SK-N-SH treated with all-trans-retinoic acid at 6 μM for 48 hours (cell line): Measurements from ENCODE around the gene TNC.

Source experiments
- ATAC-seq: fragments of 200-7000 bp; cut with Tn5 transposase; 3 replicates; pipeline ENCODE4 v1.9.1; 2020; ENCODE audit warnings: mild to moderate bottlenecking, moderate library complexity
- ARNTL ChIP-seq: fragments of 450-650 bp; formaldehyde crosslinking; IDR thresholded peaks from 2 replicates; pipeline ENCODE4 v1.5.0; 2020; ENCODE audit warnings: low read depth, mild to moderate bottlenecking, moderate library complexity, borderline replicate concordance
- CSRNP3 ChIP-seq: fragments of 250-450 bp; sonication (Bioruptor Pico); IDR thresholded peaks from 2 replicates; pipeline ENCODE4 v1.5.1; 2021; ENCODE audit warnings: mild to moderate bottlenecking, moderate library complexity
- ESRRG ChIP-seq: fragments of 250-450 bp; sonication (Bioruptor Pico); IDR thresholded peaks from 2 replicates; pipeline ENCODE4 v1.6.1; 2021; ENCODE audit warnings: mild to moderate bottlenecking
- GLIS3 ChIP-seq: fragments of 250-450 bp; sonication (Bioruptor Pico); IDR thresholded peaks from 2 replicates; pipeline ENCODE4 v1.5.0; 2020; ENCODE audit warnings: mild to moderate bottlenecking, moderate library complexity
- ISL1 ChIP-seq: fragments of 250-450 bp; sonication (Bioruptor Pico); IDR thresholded peaks from 2 replicates; pipeline ENCODE4 v2.1.2; 2022; ENCODE audit warnings: mild to moderate bottlenecking, moderate library complexity
- OSR1 ChIP-seq: fragments of 250-450 bp; sonication (Bioruptor Pico); IDR thresholded peaks from 2 replicates; pipeline ENCODE4 v1.8.0; 2022; ENCODE audit warnings: moderate library complexity, mild to moderate bottlenecking, inconsistent platforms
- PATZ1 ChIP-seq: fragments of 250-450 bp; sonication (Bioruptor Pico); IDR thresholded peaks from 2 replicates; pipeline ENCODE4 v1.8.0; 2020; ENCODE audit warnings: mild to moderate bottlenecking, moderate library complexity, borderline replicate concordance
- PPARA ChIP-seq: fragments of 250-450 bp; sonication (Bioruptor Pico); IDR thresholded peaks from 2 replicates; pipeline ENCODE4 v1.5.0; 2020; ENCODE audit warnings: mild to moderate bottlenecking, borderline replicate concordance
- SNAI2 ChIP-seq: fragments of 250-450 bp; sonication (Bioruptor Pico); IDR thresholded peaks from 2 replicates; pipeline ENCODE4 v1.5.0; 2020; ENCODE audit warnings: mild to moderate bottlenecking, moderate library complexity
- TCF4 ChIP-seq: fragments of 250-450 bp; sonication (Bioruptor Pico); IDR thresholded peaks from 2 replicates; pipeline ENCODE4 v1.8.0; 2021; ENCODE audit warnings: mild to moderate bottlenecking, moderate library complexity, borderline replicate concordance
- TOX ChIP-seq: fragments of 250-450 bp; sonication (Bioruptor Pico); IDR thresholded peaks from 2 replicates; pipeline ENCODE4 v1.8.0; 2021; ENCODE audit warnings: mild to moderate bottlenecking, moderate library complexity, borderline replicate concordance
- TSHZ2 ChIP-seq: fragments of 250-450 bp; sonication (Bioruptor Pico); IDR thresholded peaks from 2 replicates; pipeline ENCODE4 v1.5.0; 2020; ENCODE audit warnings: mild to moderate bottlenecking, moderate library complexity
- ZC3H10 ChIP-seq: fragments of 250-450 bp; sonication (Bioruptor Pico); IDR thresholded peaks from 2 replicates; pipeline ENCODE4 v1.5.1; 2021; ENCODE audit warnings: mild to moderate bottlenecking, moderate library complexity
- ZFP3 ChIP-seq: fragments of 250-450 bp; sonication (Bioruptor Pico); IDR thresholded peaks from 2 replicates; pipeline ENCODE4 v1.5.0; 2020; ENCODE audit warnings: mild to moderate bottlenecking, moderate library complexity
- ZFP30 ChIP-seq: fragments of 450-650 bp; formaldehyde crosslinking; IDR thresholded peaks from 2 replicates; pipeline ENCODE4 v1.5.0; 2022; ENCODE audit warnings: mild to moderate bottlenecking, moderate library complexity
- ZNF565 ChIP-seq: fragments of 450-650 bp; formaldehyde crosslinking; conservative IDR thresholded peaks from 2 replicates; pipeline ENCODE4 v1.5.0; 2020; ENCODE audit warnings: low read depth, mild to moderate bottlenecking, moderate library complexity
- ZNF70 ChIP-seq: fragments of 450-650 bp; formaldehyde crosslinking; IDR thresholded peaks from 2 replicates; pipeline ENCODE4 v1.5.0; 2020; ENCODE audit warnings: mild to moderate bottlenecking, moderate library complexity
- ZNF8 ChIP-seq: fragments of 450-650 bp; formaldehyde crosslinking; IDR thresholded peaks from 2 replicates; pipeline ENCODE4 v1.5.0; 2020; ENCODE audit warnings: mild to moderate bottlenecking, moderate library complexity
- TF ChIP-seq, protein P1 (sequence below): fragments of 250-450 bp; sonication (Bioruptor Pico); IDR thresholded peaks from 2 replicates; pipeline ENCODE4 v1.5.1; 2020; ENCODE audit warnings: low read depth, mild to moderate bottlenecking, moderate library complexity

The TNC gene

GRCh38 chr9:115152281-115152820, 34.4 kb upstream of the TNC start:
- ATAC-seq = no peak
- TF ChIP-seq, protein P1, sequence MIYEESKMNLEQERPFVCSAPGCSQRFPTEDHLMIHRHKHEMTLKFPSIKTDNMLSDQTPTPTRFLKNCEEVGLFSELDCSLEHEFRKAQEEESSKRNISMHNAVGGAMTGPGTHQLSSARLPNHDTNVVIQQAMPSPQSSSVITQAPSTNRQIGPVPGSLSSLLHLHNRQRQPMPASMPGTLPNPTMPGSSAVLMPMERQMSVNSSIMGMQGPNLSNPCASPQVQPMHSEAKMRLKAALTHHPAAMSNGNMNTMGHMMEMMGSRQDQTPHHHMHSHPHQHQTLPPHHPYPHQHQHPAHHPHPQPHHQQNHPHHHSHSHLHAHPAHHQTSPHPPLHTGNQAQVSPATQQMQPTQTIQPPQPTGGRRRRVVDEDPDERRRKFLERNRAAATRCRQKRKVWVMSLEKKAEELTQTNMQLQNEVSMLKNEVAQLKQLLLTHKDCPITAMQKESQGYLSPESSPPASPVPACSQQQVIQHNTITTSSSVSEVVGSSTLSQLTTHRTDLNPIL (CRISPR knock-in tag) = no peak
- TF ChIP-seq GLIS3 (no peak), ZNF565 (CRISPR knock-in tag) (no peak), ISL1 (CRISPR knock-in tag) (no peak), ZNF8 (CRISPR knock-in tag) (no peak)

- ATAC-seq = no peak
Observed at GRCh38 chr9:115148721-115149120, 30.8 kb upstream of the TNC start.

DNA sequence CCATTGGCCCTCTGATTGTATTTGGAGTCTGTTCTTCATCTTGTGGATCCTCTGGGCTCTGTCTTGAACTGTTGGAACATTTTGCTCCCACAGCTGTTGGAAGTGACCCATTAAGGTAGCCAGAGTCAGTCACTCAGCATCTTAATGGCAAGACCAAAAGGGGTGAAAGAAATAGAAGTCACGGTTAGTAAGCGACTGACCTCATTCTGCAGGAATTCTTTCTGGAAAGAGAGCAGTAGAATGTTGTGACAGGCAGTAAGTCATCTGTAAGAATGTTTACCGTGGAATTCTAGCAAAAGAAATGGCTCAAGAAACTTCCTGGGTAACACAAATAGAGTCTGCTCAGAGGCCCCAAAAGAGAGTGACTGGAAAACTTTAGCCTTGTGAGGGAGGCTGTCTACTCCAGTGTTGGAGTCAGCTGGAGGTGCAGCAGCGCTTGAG, 28.6 kb upstream of the TNC start:
- TF ChIP-seq PPARA (CRISPR knock-in tag) (no peak), ISL1 (CRISPR knock-in tag) (peak; percentile 75)
- peak; percentile 91 for ATAC-seq

More at GRCh38 chr9:115148721-115149120, 30.8 kb upstream of the TNC start:
- TF ChIP-seq PATZ1 (CRISPR knock-in tag) (no peak), ZNF8 (CRISPR knock-in tag) (no peak), TSHZ2 (CRISPR knock-in tag) (no peak), ZNF565 (CRISPR knock-in tag) (no peak), ISL1 (CRISPR knock-in tag) (no peak), TOX (CRISPR knock-in tag) (no peak), ARNTL (CRISPR knock-in tag) (no peak), ZNF70 (CRISPR knock-in tag) (no peak), ESRRG (CRISPR knock-in tag) (no peak), OSR1 (CRISPR knock-in tag) (no peak), ZC3H10 (CRISPR knock-in tag) (no peak), CSRNP3 (CRISPR knock-in tag) (no peak)
- TF ChIP-seq, all 23 proteins: peak for 0

GRCh38 chr9:115144706-115145105, 26.7 kb upstream of the TNC start:
- ATAC-seq = no peak
- TF ChIP-seq TSHZ2 (CRISPR knock-in tag) = no peak
- TF ChIP-seq ESRRG (CRISPR knock-in tag) = no peak
- TF ChIP-seq, protein P1 (CRISPR knock-in tag) = no peak
- no peak for TF ChIP-seq CSRNP3 (CRISPR knock-in tag)
- no peak for TF ChIP-seq ZC3H10 (CRISPR knock-in tag)
- no peak for TF ChIP-seq ZNF70 (CRISPR knock-in tag)
- TF ChIP-seq SNAI2 (CRISPR knock-in tag) = no peak
- no peak for TF ChIP-seq ZFP3 (CRISPR knock-in tag)
- TF ChIP-seq GLIS3 = no peak
- TF ChIP-seq ZFP30 (CRISPR knock-in tag) = no peak
- no peak for TF ChIP-seq ARNTL (CRISPR knock-in tag)
- no peak for TF ChIP-seq PPARA (CRISPR knock-in tag)
- TF ChIP-seq ZNF8 (CRISPR knock-in tag) = no peak
- TF ChIP-seq TCF4 = no peak
